HG03064 (cell line): ENCODE results near the gene PLEKHA6.
"Not testable (repeated sequence)": the region's sequence is repeated elsewhere in the genome, so short reads cannot be mapped to it uniquely, and the experiment has no call there.

Source experiments
- ATAC-seq: cut with Tn5 transposase; IDR thresholded peaks from one replicate; pipeline ENCODE4 v1.9.1; 2021; ENCODE audit warnings: low read depth; ENCODE audit not compliant: unreplicated experiment

The PLEKHA6 gene

GRCh38 chr1:204316164-204316563 is 43.6 kb downstream of the PLEKHA6 start:
- no peak for ATAC-seq

GRCh38 chr1:204314893-204315658 is 44.7 kb downstream of the PLEKHA6 start:
- ATAC-seq, result no peak

- no peak for ATAC-seq
These were observed 45.4 kb downstream of the PLEKHA6 start for GRCh38 chr1:204314171-204314892.

GRCh38 chr1:204313675-204314074 is 46.1 kb downstream of the PLEKHA6 start:
- ATAC-seq, result no peak

- ATAC-seq, result not testable (repeated sequence)
These were observed 48.8 kb downstream of the PLEKHA6 start for GRCh38 chr1:204310970-204311369.

- ATAC-seq, result no peak
These were observed 51.6 kb downstream of the PLEKHA6 start for GRCh38 chr1:204308023-204308628.

GRCh38 chr1:204307334-204307883 is 52.3 kb downstream of the PLEKHA6 start:
- ATAC-seq, result no peak

- ATAC-seq, result no peak
These were observed 53.7 kb downstream of the PLEKHA6 start for GRCh38 chr1:204306076-204306475.

- no peak for ATAC-seq
These were observed 55.7 kb downstream of the PLEKHA6 start for GRCh38 chr1:204304067-204304466.

- ATAC-seq, result no peak
These were observed 57.0 kb downstream of the PLEKHA6 start for GRCh38 chr1:204302769-204303168.

GRCh38 chr1:204301171-204301957 is 58.4 kb downstream of the PLEKHA6 start:
- no peak for ATAC-seq

GRCh38 chr1:204299814-204300365 is 59.8 kb downstream of the PLEKHA6 start:
- ATAC-seq, result no peak

GRCh38 chr1:204296431-204296988 is 63.2 kb downstream of the PLEKHA6 start:
- ATAC-seq, result no peak

GRCh38 chr1:204295671-204296070 is 64.1 kb downstream of the PLEKHA6 start:
- ATAC-seq, result no peak

- no peak for ATAC-seq
These were observed 65.4 kb downstream of the PLEKHA6 start for GRCh38 chr1:204294357-204294756.

GRCh38 chr1:204293605-204294337 is 66.0 kb downstream of the PLEKHA6 start:
- no peak for ATAC-seq

- ATAC-seq, result no peak
These were observed 67.0 kb downstream of the PLEKHA6 start for GRCh38 chr1:204292740-204293139.

- ATAC-seq, result no peak
These were observed 70.4 kb downstream of the PLEKHA6 start for GRCh38 chr1:204289280-204289679.

- no peak for ATAC-seq
These were observed 71.6 kb downstream of the PLEKHA6 start for GRCh38 chr1:204288021-204288588.
